ENCODE data around the gene PPFIBP2. TPM values are rescaled to one million over a fixed set of nuclear protein-coding genes. Genes with fewer than 3 reads are reported as not detected.
A peak's percentile ranks its signal among the peaks of the same experiment; 100 is the strongest.

PPFIBP2 gene
- total RNA-seq, 4 donors from 2014 or later, result 8.0 to 26.5 (median 11.3) TPM

DNA sequence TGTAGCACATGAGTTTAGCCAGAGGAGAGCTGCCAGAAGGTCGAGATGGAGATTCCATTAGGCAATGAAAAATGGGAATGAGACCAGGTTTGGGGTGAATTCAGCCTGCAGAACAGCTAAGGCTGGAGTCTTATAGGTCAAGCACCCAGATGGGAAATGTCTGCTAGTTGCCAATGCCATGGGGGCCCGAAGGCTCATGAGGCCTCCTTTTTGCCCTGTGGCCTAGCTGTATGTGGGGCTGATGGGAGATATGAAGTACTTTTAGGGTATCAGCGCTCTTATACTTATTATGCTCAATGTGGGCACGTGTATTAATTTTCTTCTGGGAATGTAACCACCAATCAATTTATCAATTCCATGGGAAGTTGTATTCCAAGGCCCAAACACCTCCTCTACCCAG is 8.7 kb downstream of the PPFIBP2 start:
- H3K27me3 ChIP-seq, result no peaks in the 10 kb centered on the region
- no peaks in the 10 kb centered on the region for H3K36me3 ChIP-seq
- H3K4me1 ChIP-seq, result peaks cover 0 to 24% (median 5%) of the 10 kb centered on the region in 3 donors
- TF ChIP-seq, protein P1, sequence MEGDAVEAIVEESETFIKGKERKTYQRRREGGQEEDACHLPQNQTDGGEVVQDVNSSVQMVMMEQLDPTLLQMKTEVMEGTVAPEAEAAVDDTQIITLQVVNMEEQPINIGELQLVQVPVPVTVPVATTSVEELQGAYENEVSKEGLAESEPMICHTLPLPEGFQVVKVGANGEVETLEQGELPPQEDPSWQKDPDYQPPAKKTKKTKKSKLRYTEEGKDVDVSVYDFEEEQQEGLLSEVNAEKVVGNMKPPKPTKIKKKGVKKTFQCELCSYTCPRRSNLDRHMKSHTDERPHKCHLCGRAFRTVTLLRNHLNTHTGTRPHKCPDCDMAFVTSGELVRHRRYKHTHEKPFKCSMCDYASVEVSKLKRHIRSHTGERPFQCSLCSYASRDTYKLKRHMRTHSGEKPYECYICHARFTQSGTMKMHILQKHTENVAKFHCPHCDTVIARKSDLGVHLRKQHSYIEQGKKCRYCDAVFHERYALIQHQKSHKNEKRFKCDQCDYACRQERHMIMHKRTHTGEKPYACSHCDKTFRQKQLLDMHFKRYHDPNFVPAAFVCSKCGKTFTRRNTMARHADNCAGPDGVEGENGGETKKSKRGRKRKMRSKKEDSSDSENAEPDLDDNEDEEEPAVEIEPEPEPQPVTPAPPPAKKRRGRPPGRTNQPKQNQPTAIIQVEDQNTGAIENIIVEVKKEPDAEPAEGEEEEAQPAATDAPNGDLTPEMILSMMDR (IDR thresholded peaks at IDR 0.05), result no peak
- TF ChIP-seq EP300 (IDR thresholded peaks at IDR 0.05) (no peak), POLR2A (IDR thresholded peaks at IDR 0.05) (no peak), POLR2AphosphoS5 (IDR thresholded peaks at IDR 0.05) (no peak)
- no peaks in the 10 kb centered on the region for H3K9me3 ChIP-seq
- 60 to 93% methylated on average over 1 to 3 of the region's 4 CpGs for WGBS, 2 donors (ENCODE audit: low coverage in 1 of 2)
- ATAC-seq, result no peak
- peak overlapping the region in 1 of 4 donors; percentile 49 for H3K27ac ChIP-seq
- no peak overlapping the region for H3K4me3 ChIP-seq

- no peaks in the 10 kb centered on the region for H3K9me3 ChIP-seq
- ATAC-seq, result peak; percentile 44
- H3K4me3 ChIP-seq, result no peak overlapping the region
- 66 to 79% methylated on average over 4 to 5 of the region's 6 CpGs for WGBS, 2 donors (ENCODE audit: low coverage in 1 of 2)
- H3K27ac ChIP-seq, result peak overlapping the region in 2 of 4 donors; percentile 37 to 49
- H3K27me3 ChIP-seq, result no peaks in the 10 kb centered on the region
- no peaks in the 10 kb centered on the region for H3K36me3 ChIP-seq
- peaks cover 0 to 24% (median 5%) of the 10 kb centered on the region in 3 donors for H3K4me1 ChIP-seq
- TF ChIP-seq EP300 (IDR thresholded peaks at IDR 0.05) (no peak), POLR2AphosphoS5 (IDR thresholded peaks at IDR 0.05) (no peak), POLR2A (IDR thresholded peaks at IDR 0.05) (no peak)
- TF ChIP-seq, protein P1 (IDR thresholded peaks at IDR 0.05), result no peak
These were observed 9.8 kb downstream of the PPFIBP2 start for GRCh38 chr11:7523416-7524210.

GRCh38 chr11:7524462-7525235 is 10.8 kb downstream of the PPFIBP2 start:
- Histone ChIP-seq H3K27ac (peak overlapping the region in 2 of 4 donors; percentile 24 to 49), H3K4me1 (peaks cover 0 to 24% (median 5%) of the 10 kb centered on the region in 3 donors), H3K27me3 (no peaks in the 10 kb centered on the region), H3K4me3 (no peak overlapping the region), H3K36me3 (no peaks in the 10 kb centered on the region), H3K9me3 (no peaks in the 10 kb centered on the region)
- no peak for ATAC-seq
- TF ChIP-seq POLR2A (IDR thresholded peaks at IDR 0.05) (no peak), EP300 (IDR thresholded peaks at IDR 0.05) (no peak), POLR2AphosphoS5 (IDR thresholded peaks at IDR 0.05) (no peak)
- TF ChIP-seq, protein P1 (IDR thresholded peaks at IDR 0.05), result no peak
- WGBS, 2 donors (ENCODE audit: low coverage in 1 of 2), result 77 to 86% methylated on average over 4 to 5 of the region's 6 CpGs

- TF ChIP-seq EP300 (IDR thresholded peaks at IDR 0.05) (no peak), POLR2A (IDR thresholded peaks at IDR 0.05) (no peak), POLR2AphosphoS5 (IDR thresholded peaks at IDR 0.05) (no peak)
- TF ChIP-seq, protein P1 (IDR thresholded peaks at IDR 0.05), result no peak
- Histone ChIP-seq H3K9me3 (no peaks in the 10 kb centered on the region), H3K4me1 (peaks cover 0 to 24% (median 5%) of the 10 kb centered on the region in 3 donors), H3K4me3 (no peak overlapping the region), H3K36me3 (no peaks in the 10 kb centered on the region), H3K27ac (no peak overlapping the region), H3K27me3 (no peaks in the 10 kb centered on the region)
- ATAC-seq, result no peak
- 93 to 100% methylated on average over 2 to 3 of the region's 4 CpGs for WGBS, 2 donors (ENCODE audit: low coverage in 1 of 2)
These were observed 11.6 kb downstream of the PPFIBP2 start for GRCh38 chr11:7525424-7525823.
